Rectal smooth muscle tissue (tissue), 1 donor: Measurements from ENCODE around the gene FBXL7.
A peak's percentile ranks its signal among the peaks of the same experiment; 100 is the strongest.

Experiments used
- H3K27ac ChIP-seq: one replicate; pipeline ENCODE4 v1.7.0; 2013; ENCODE audit warnings: low read depth, low read length, inconsistent platforms
- H3K27me3 ChIP-seq: one replicate; pipeline ENCODE4 v1.7.0; 2013; ENCODE audit warnings: low read length; ENCODE audit not compliant: control insufficient read depth, insufficient read depth
- H3K36me3 ChIP-seq: one replicate; pipeline ENCODE4 v1.7.0; 2013; ENCODE audit warnings: low read length; ENCODE audit not compliant: control insufficient read depth, insufficient read depth
- H3K4me1 ChIP-seq: one replicate; pipeline ENCODE4 v1.7.0; 2013; ENCODE audit warnings: low read length; ENCODE audit not compliant: control insufficient read depth, insufficient read depth
- H3K4me3 ChIP-seq: one replicate; pipeline ENCODE4 v1.7.0; 2013; ENCODE audit warnings: low read length
- H3K9ac ChIP-seq: one replicate; pipeline ENCODE4 v1.7.0; 2013; ENCODE audit warnings: low read length

Gene FBXL7

GRCh38 chr5:15693933-15694332 lies 194.0 kb downstream of the FBXL7 start:
- Histone ChIP-seq H3K4me1 (peaks cover 18% of the 10 kb centered on the region), H3K9ac (no peak overlapping the region), H3K4me3 (no peak overlapping the region), H3K36me3 (no peaks in the 10 kb centered on the region), H3K27ac (peak overlapping the region; percentile 76), H3K27me3 (no peaks in the 10 kb centered on the region)

- Histone ChIP-seq H3K4me1 (peaks cover 18% of the 10 kb centered on the region), H3K36me3 (no peaks in the 10 kb centered on the region), H3K27me3 (no peaks in the 10 kb centered on the region), H3K27ac (peak overlapping the region; percentile 76), H3K9ac (no peak overlapping the region), H3K4me3 (no peak overlapping the region)
Observed at GRCh38 chr5:15694696-15695214, 194.8 kb downstream of the FBXL7 start.

GRCh38 chr5:15695215-15695731 lies 195.3 kb downstream of the FBXL7 start:
- H3K27ac ChIP-seq = peak overlapping the region; percentile 76
- H3K4me1 ChIP-seq = peaks cover 18% of the 10 kb centered on the region
- H3K27me3 ChIP-seq = no peaks in the 10 kb centered on the region

GRCh38 chr5:15700373-15700772 lies 200.4 kb downstream of the FBXL7 start:
- no peaks in the 10 kb centered on the region for H3K36me3 ChIP-seq
- H3K27ac ChIP-seq = no peak overlapping the region
- H3K27me3 ChIP-seq = no peaks in the 10 kb centered on the region
- no peak overlapping the region for H3K9ac ChIP-seq
- peaks cover 8% of the 10 kb centered on the region for H3K4me1 ChIP-seq
- H3K4me3 ChIP-seq = no peak overlapping the region

More at GRCh38 chr5:15695215-15695731, 195.3 kb downstream of the FBXL7 start:
- H3K4me3 ChIP-seq = no peak overlapping the region
- H3K9ac ChIP-seq = no peak overlapping the region
- no peaks in the 10 kb centered on the region for H3K36me3 ChIP-seq

- Histone ChIP-seq H3K27me3 (no peaks in the 10 kb centered on the region), H3K4me1 (peaks cover 5% of the 10 kb centered on the region), H3K36me3 (no peaks in the 10 kb centered on the region), H3K9ac (no peak overlapping the region), H3K4me3 (no peak overlapping the region), H3K27ac (no peak overlapping the region)
Observed at GRCh38 chr5:15702102-15702501, 202.1 kb downstream of the FBXL7 start.

- Histone ChIP-seq H3K27ac (no peak overlapping the region), H3K4me3 (no peak overlapping the region), H3K9ac (no peak overlapping the region), H3K27me3 (no peaks in the 10 kb centered on the region), H3K36me3 (no peaks in the 10 kb centered on the region), H3K4me1 (peaks cover 2% of the 10 kb centered on the region)
Observed at GRCh38 chr5:15703901-15704300, 203.9 kb downstream of the FBXL7 start.

GRCh38 chr5:15704397-15704947 lies 204.5 kb downstream of the FBXL7 start:
- Histone ChIP-seq H3K36me3 (no peaks in the 10 kb centered on the region), H3K4me1 (peaks cover 2% of the 10 kb centered on the region), H3K27me3 (no peaks in the 10 kb centered on the region), H3K4me3 (no peak overlapping the region), H3K9ac (no peak overlapping the region), H3K27ac (no peak overlapping the region)

GRCh38 chr5:15707631-15708030 lies 207.7 kb downstream of the FBXL7 start:
- H3K9ac ChIP-seq = no peak overlapping the region
- no peaks in the 10 kb centered on the region for H3K27me3 ChIP-seq
- H3K27ac ChIP-seq = no peak overlapping the region
- peaks cover 2% of the 10 kb centered on the region for H3K4me1 ChIP-seq
- no peaks in the 10 kb centered on the region for H3K36me3 ChIP-seq
- H3K4me3 ChIP-seq = no peak overlapping the region

- Histone ChIP-seq H3K4me3 (no peak overlapping the region), H3K4me1 (no peaks in the 10 kb centered on the region), H3K27ac (no peak overlapping the region), H3K36me3 (no peaks in the 10 kb centered on the region), H3K9ac (no peak overlapping the region), H3K27me3 (no peaks in the 10 kb centered on the region)
Observed at GRCh38 chr5:15711892-15712291, 211.9 kb downstream of the FBXL7 start.

GRCh38 chr5:15715535-15715934 lies 215.6 kb downstream of the FBXL7 start:
- no peaks in the 10 kb centered on the region for H3K27me3 ChIP-seq
- no peak overlapping the region for H3K27ac ChIP-seq
- no peak overlapping the region for H3K9ac ChIP-seq
- no peaks in the 10 kb centered on the region for H3K36me3 ChIP-seq
- H3K4me3 ChIP-seq = no peak overlapping the region
- no peaks in the 10 kb centered on the region for H3K4me1 ChIP-seq

- Histone ChIP-seq H3K9ac (no peak overlapping the region), H3K4me3 (no peak overlapping the region), H3K27me3 (no peaks in the 10 kb centered on the region), H3K36me3 (no peaks in the 10 kb centered on the region), H3K27ac (no peak overlapping the region), H3K4me1 (no peaks in the 10 kb centered on the region)
Observed at GRCh38 chr5:15715967-15716366, 216.0 kb downstream of the FBXL7 start.

- Histone ChIP-seq H3K4me1 (no peaks in the 10 kb centered on the region), H3K27ac (no peak overlapping the region), H3K9ac (no peak overlapping the region), H3K4me3 (no peak overlapping the region), H3K36me3 (no peaks in the 10 kb centered on the region), H3K27me3 (no peaks in the 10 kb centered on the region)
Observed at GRCh38 chr5:15717001-15717400, 217.0 kb downstream of the FBXL7 start.
